Coronary artery (tissue), 2 donors: ENCODE measurements around the gene PRX.

Experiments
- DNase-seq: peaks from one replicate; pipeline ENCODE4 v3.0.0-alpha.2; 2017; ENCODE audit warnings: low spot score
- H3K27ac ChIP-seq, 2 donors: fragments of 200-600 bp; sonication (generic); one replicate each; pipeline ENCODE4 v1.5.1; 2016 to 2019
- H3K4me3 ChIP-seq: fragments of 200-600 bp; sonication (generic); 2 replicates; pipeline ENCODE4 v1.5.1; 2016; ENCODE audit warnings: mild to moderate bottlenecking, moderate library complexity
- CTCF ChIP-seq: fragments of 200-600 bp; sonication (generic); IDR thresholded peaks from one replicate; pipeline ENCODE4 v1.5.1; 2019; ENCODE audit warnings: antibody characterized with exemption

Gene PRX

GRCh38 chr19:40422748-40423566, 9.8 kb upstream of the PRX start:
- no peak for DNase-seq
- TF ChIP-seq CTCF, result no peak
- Histone ChIP-seq H3K27ac (peak overlapping the region; percentile 54 to 100), H3K4me3 (peak overlapping the region; percentile 43)

DNA sequence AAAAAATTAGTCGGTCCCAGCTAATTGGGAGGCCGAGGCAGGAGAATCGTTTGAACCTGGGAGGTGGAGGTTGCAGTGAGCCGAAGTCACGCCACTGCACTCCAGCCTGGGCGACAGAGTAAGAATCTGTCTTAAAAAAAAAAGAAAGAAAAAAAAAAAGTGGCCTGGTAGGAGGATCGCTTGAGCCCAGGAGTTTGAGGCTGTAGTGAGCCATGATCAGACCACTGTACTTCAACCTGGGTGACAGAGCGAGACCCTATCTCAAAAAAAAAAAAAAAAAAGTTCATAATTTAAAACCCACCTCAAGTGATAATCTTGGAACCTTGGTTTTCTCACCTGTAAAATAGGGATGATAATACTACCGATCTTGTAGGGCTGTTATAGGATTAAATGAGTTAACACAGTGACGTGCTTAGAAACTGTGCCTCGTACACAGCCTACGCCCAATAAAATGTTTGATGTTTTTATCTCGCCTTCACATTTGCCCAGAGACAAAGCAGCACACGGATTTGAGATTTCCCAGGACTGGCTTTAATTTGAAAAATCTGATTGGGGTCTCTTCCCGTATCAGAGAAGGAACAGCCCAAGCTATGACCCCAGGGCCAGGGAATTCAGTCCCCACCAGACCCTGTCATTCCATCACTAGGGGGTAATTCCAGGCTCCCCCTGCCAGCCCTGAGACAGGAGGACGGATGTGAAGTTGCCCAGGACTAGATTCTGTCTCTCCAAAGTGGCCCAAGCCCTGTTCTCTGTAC, 9.0 kb upstream of the PRX start:
- Histone ChIP-seq H3K4me3 (peak overlapping the region; percentile 72), H3K27ac (peak overlapping the region; percentile 98 to 100)
- TF ChIP-seq CTCF, result no peak
- no peak for DNase-seq

DNA sequence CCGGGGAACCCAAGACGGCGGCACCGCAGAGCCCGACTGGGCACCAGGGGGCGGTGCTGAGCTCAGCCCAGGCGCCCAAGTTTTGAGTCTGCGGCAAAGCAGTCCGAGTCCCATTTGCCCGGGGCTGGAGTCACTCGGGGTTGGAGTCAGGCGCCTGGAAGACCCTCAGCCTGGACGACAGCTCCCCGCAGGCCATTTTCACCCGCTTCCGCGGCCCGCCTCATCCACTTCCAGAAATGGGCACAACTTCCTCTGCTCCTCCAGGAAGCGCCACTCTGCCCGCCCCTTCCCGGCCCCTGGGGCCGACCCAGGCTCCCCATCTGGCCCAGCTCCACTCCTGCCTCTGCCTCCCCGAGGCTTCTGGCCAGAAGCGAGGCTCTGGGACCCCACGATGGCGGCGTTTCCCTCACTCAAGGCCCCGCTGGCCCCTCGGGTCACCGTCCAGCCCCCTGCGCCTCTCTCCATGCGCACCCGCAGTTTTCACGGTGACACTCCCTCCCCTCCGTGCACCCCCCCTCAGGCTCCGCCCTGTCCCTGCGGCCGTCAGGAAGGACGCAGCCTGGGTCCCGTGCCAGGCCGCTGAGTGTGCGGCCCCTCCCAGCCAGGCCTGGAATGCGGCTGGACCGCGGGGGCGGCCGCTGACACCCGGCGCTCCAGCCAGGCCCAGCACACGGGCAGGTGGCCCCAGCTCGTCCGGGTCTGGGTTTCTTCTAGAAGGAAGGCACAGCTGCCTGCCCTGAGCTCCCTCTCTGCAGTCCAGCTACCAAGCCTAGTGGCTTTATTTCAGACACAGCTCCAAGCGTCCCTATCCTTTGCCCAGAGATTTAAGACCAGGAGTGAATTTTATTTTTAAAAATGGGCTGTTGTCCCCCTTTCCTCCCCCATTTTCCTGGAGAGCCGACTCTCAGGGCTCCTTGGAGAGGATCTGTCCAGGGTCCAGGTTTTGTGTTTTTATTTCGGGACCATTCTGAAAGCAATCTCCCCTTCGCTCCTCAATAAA, 7.9 kb upstream of the PRX start:
- TF ChIP-seq CTCF, result peak; percentile 86
- Histone ChIP-seq H3K27ac (peak overlapping the region; percentile 98 to 100), H3K4me3 (peak overlapping the region; percentile 72)
- peak; percentile 97 for DNase-seq

GRCh38 chr19:40420451-40420765, 7.2 kb upstream of the PRX start:
- Histone ChIP-seq H3K4me3 (peak overlapping the region; percentile 72), H3K27ac (peak overlapping the region; percentile 98 to 100)
- TF ChIP-seq CTCF, result no peak
- DNase-seq, result no peak

- TF ChIP-seq CTCF, result no peak
- DNase-seq, result no peak
Measured at GRCh38 chr19:40419780-40420179, 6.6 kb upstream of the PRX start.

GRCh38 chr19:40419066-40419612, 6.0 kb upstream of the PRX start:
- H3K27ac ChIP-seq, result no peak overlapping the region
- no peak for TF ChIP-seq CTCF
- H3K4me3 ChIP-seq, result no peak overlapping the region
- DNase-seq, result no peak

More at GRCh38 chr19:40419780-40420179, 6.6 kb upstream of the PRX start:
- Histone ChIP-seq H3K27ac (no peak overlapping the region), H3K4me3 (no peak overlapping the region)
